Ishikawa (cell line): ENCODE data around the gene GPR153.

Source experiments
- CEBPB ChIP-seq: IDR thresholded peaks from 2 replicates; pipeline ENCODE4 v1.6.1; 2012
- CREB1 ChIP-seq: IDR thresholded peaks from 2 replicates; pipeline ENCODE4 v1.6.1; 2012; ENCODE audit warnings: low read depth
- EGR1 ChIP-seq: IDR thresholded peaks from 2 replicates; pipeline ENCODE4 v1.6.1; 2012
- EP300 ChIP-seq: IDR thresholded peaks from 2 replicates; pipeline ENCODE4 v1.6.1; 2012; ENCODE audit warnings: borderline replicate concordance
- FOXM1 ChIP-seq: IDR thresholded peaks from 2 replicates; pipeline ENCODE4 v1.6.1; 2012; ENCODE audit warnings: low read depth, borderline replicate concordance
- NFIC ChIP-seq: IDR thresholded peaks from 2 replicates; pipeline ENCODE4 v1.6.1; 2012
- RAD21 ChIP-seq: IDR thresholded peaks from 2 replicates; pipeline ENCODE4 v1.6.1; 2012; ENCODE audit warnings: low read depth
- TAF1 ChIP-seq: IDR thresholded peaks from 2 replicates; pipeline ENCODE4 v1.6.1; 2012; ENCODE audit warnings: low read depth, mild to moderate bottlenecking
- TCF12 ChIP-seq: IDR thresholded peaks from 2 replicates; pipeline ENCODE4 v1.6.1; 2012; ENCODE audit warnings: low read depth
- TEAD4 ChIP-seq: IDR thresholded peaks from 2 replicates; pipeline ENCODE4 v1.6.1; 2012
- YY1 ChIP-seq: IDR thresholded peaks from 2 replicates; pipeline ENCODE4 v1.6.1; 2012; ENCODE audit warnings: low read depth
- ZBTB7A ChIP-seq: IDR thresholded peaks from 2 replicates; pipeline ENCODE4 v1.6.1; 2012; ENCODE audit warnings: low read depth
- TF ChIP-seq, protein P1 (sequence below): IDR thresholded peaks from 2 replicates; pipeline ENCODE4 v1.6.1; 2012
- TF ChIP-seq, protein P2 (sequence below): IDR thresholded peaks from 2 replicates; pipeline ENCODE4 v1.6.1; 2012
- TF ChIP-seq, protein P3 (sequence below): IDR thresholded peaks from 2 replicates; pipeline ENCODE4 v1.6.1; 2012; ENCODE audit warnings: low read depth, mild to moderate bottlenecking

Gene GPR153

DNA sequence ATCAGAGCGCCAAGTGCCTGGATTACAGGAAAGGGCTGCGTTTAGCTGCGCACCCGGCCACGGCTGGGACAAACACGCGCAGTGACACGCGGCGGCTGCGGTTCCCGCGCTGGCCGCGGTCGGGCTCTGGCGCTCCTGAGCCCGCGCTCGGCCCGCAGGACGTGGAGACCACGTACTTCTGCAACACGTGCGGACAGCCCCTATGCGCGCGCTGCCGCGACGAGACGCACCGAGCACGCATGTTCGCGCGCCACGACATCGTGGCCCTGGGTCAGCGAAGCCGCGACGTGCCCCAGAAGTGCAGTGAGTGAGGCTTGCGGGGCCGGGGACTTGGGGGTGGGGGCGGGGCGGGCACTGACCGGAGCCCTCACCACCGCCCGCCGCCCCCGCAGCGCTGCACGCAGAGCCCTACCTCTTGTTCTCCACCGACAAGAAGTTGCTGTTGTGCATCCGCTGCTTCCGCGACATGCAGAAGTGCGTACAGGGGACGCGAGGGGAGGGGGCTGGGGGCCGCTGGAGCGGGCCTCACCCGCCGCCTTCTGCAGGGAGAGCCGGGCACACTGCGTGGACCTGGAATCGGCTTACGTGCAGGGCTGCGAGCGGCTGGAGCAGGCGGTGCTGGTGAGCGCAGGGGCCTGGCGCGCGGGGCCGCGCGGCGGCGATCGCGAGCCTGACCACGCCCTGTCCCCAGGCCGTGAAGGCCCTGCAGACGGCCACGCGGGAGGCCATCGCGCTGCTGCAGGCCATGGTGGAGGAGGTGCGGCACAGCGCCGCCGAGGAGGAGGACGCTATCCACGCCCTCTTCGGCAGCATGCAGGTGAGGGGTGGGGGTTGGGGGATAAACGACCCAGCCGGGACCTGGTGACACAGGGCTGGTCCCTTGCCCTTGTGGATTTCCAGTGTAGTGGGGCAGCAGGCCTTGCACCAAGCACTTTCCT lies 51.9 kb downstream of the GPR153 start:
- TF ChIP-seq YY1 (peak; percentile 22; the same call in 1 of the 2 replicates), FOXM1 (no peak), CREB1 (no peak)
- TF ChIP-seq, protein P1, sequence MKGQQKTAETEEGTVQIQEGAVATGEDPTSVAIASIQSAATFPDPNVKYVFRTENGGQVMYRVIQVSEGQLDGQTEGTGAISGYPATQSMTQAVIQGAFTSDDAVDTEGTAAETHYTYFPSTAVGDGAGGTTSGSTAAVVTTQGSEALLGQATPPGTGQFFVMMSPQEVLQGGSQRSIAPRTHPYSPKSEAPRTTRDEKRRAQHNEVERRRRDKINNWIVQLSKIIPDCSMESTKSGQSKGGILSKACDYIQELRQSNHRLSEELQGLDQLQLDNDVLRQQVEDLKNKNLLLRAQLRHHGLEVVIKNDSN: no peak
- TF ChIP-seq, protein P2, sequence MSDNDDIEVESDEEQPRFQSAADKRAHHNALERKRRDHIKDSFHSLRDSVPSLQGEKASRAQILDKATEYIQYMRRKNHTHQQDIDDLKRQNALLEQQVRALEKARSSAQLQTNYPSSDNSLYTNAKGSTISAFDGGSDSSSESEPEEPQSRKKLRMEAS: peak; percentile 62; the same call in 1 of the 2 replicates

DNA sequence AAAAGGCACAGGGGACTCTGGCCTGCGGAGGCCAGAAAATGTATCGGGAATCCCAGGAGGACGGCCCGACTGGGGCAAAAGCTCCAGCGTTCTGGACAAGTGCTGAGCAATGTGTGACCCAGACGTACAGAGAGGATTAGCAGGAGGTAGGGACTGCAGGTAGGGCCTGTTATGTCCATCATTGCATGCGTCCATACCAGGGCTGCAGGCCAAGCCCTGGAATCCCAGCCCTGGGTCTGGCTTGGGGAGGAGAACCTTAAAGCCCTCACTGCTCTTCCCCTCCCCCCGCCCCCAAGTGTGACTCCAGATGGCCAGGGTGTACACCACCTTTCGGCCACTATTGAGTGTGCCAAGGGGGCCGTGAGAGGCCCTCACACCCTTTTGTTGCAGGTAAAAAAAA lies 53.0 kb downstream of the GPR153 start:
- TF ChIP-seq, protein P2: no peak
- TF ChIP-seq CEBPB: no peak
- TF ChIP-seq, protein P1: no peak
- no peak for TF ChIP-seq EGR1
- TF ChIP-seq, protein P3, sequence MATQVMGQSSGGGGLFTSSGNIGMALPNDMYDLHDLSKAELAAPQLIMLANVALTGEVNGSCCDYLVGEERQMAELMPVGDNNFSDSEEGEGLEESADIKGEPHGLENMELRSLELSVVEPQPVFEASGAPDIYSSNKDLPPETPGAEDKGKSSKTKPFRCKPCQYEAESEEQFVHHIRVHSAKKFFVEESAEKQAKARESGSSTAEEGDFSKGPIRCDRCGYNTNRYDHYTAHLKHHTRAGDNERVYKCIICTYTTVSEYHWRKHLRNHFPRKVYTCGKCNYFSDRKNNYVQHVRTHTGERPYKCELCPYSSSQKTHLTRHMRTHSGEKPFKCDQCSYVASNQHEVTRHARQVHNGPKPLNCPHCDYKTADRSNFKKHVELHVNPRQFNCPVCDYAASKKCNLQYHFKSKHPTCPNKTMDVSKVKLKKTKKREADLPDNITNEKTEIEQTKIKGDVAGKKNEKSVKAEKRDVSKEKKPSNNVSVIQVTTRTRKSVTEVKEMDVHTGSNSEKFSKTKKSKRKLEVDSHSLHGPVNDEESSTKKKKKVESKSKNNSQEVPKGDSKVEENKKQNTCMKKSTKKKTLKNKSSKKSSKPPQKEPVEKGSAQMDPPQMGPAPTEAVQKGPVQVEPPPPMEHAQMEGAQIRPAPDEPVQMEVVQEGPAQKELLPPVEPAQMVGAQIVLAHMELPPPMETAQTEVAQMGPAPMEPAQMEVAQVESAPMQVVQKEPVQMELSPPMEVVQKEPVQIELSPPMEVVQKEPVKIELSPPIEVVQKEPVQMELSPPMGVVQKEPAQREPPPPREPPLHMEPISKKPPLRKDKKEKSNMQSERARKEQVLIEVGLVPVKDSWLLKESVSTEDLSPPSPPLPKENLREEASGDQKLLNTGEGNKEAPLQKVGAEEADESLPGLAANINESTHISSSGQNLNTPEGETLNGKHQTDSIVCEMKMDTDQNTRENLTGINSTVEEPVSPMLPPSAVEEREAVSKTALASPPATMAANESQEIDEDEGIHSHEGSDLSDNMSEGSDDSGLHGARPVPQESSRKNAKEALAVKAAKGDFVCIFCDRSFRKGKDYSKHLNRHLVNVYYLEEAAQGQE: no peak
- no peak for TF ChIP-seq EP300
- TF ChIP-seq FOXM1: no peak
- no peak for TF ChIP-seq NFIC
- no peak for TF ChIP-seq ZBTB7A

DNA sequence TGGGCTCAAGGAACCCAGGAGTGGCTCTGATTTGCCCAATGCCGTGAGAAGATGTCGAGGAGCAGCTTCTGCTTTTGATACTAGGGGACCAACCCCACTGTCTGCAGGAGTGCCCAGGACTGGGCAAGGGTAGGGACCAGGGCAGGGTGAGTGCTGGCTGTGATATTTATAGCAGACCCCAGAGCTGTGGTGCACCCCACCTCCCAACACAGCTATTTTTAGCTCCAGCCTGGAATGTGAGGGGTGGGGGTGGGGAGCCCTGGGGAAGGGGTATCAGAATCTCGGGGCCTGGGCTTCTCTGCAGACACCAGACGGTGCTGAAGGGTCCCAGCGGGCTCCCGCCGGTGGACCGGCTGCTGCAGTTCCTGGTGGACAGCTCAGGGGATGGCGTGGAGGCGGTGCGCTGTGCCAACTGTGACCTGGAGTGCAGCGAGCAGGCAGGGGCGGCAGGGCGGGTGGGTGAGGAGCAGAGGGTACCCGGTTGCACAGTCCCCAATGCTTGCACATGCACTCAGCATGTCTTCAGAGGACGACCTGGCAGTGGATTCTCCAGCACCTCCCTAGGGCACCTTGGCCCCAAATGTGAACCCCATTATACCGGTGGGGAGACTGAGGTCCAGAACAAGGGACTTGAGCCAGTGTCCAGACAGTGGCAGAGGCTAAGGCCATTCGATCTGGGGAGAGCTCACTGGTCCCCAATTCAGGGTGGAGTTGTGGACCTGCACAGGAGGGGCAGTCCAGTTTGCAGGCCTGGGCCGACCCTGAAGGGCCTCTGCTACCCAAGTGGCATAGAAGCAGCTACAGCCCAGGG lies 53.6 kb downstream of the GPR153 start:
- TF ChIP-seq, protein P3: no peak
- TF ChIP-seq EP300: no peak
- no peak for TF ChIP-seq CREB1
- no peak for TF ChIP-seq YY1
- TF ChIP-seq TEAD4: no peak
- TF ChIP-seq, protein P2: no peak
- no peak for TF ChIP-seq NFIC
- no peak for TF ChIP-seq TAF1
- no peak for TF ChIP-seq CEBPB
- no peak for TF ChIP-seq TCF12
- no peak for TF ChIP-seq EGR1
- TF ChIP-seq FOXM1: no peak

DNA sequence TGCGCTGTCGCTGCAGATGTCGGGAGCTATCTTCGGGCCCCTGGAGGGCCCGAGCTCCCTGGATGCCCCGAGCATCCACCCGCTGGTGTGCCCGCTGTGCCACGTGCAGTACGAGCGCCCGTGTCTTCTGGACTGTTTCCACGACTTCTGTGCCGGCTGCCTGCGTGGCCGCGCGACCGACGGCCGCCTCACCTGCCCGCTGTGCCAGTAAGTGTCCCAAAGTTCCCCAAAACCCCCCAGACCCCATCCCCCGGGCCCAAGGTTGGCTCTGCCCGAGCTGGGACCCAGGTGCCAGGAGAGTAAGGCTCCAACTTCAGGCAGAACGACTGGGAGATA lies 54.4 kb downstream of the GPR153 start:
- no peak for TF ChIP-seq TCF12
- no peak for TF ChIP-seq CREB1
- TF ChIP-seq, protein P2: no peak
- TF ChIP-seq, protein P3: no peak
- no peak for TF ChIP-seq EGR1
- TF ChIP-seq TEAD4: no peak
- no peak for TF ChIP-seq ZBTB7A
- TF ChIP-seq YY1: no peak
- no peak for TF ChIP-seq FOXM1
- no peak for TF ChIP-seq NFIC
- TF ChIP-seq EP300: no peak
- TF ChIP-seq RAD21: no peak
